ENCODE results near the gene KLHL29. TPM values are rescaled to one million over a fixed set of nuclear protein-coding genes. Genes with fewer than 3 reads are reported as not detected.

KLHL29 gene
- total and polyA plus RNA-seq, 10 of the 15 experiments (the other 5 are each of a cell fraction or from before 2014, with no cell fraction given) = 1.4 to 19.5 (median 6.1) TPM

DNA sequence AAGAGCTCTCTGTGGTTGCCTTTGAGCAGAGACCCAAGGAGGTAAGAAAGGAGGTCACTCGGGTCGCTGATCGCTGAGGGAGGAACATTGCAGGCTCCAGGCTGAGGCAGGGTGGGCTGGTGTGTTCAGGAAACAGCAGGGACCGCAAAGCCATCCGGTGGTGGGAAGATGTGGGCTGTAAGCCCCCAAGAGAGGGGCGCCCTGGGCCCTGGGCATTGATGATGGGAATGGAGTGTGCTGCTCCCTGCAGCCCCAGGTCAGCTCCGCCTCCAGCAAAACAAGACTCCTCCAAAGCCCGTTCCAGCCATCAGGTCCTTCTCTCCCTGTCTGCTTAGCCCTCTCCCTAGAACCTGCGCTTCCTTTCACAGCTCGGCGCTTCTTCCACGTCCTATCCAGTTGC lies 229.7 kb downstream of the KLHL29 start:
- WGBS (ENCODE audit: insufficient coverage, insufficient replicate concordance, low lambda C conversion rate, missing lambda C conversion rate) = 15% methylated on average over 9 of the region's 12 CpGs
- Histone ChIP-seq H3K9ac (ENCODE audit: control insufficient read depth, insufficient read depth, low read length) (no peak overlapping the region), H3K27me3 (replicated peaks in 1 of 2; ENCODE audit: control insufficient read depth in 2 of 2, insufficient read depth in 2 of 2, low read length in 1 of 2) (no peaks in the 10 kb centered on the region), H3K4me2 (ENCODE audit: control insufficient read depth, insufficient read depth) (no peak overlapping the region), H4K20me1 (ENCODE audit: control insufficient read depth, insufficient read depth) (no peaks in the 10 kb centered on the region; the same call in 1 of the 2 replicates), H3K79me2 (ENCODE audit: control insufficient read depth, insufficient read depth, low read length) (no peaks in the 10 kb centered on the region), H3K27ac (ENCODE audit: control insufficient read depth, insufficient read depth) (no peak overlapping the region), H3K4me1 (ENCODE audit: control insufficient read depth, insufficient read depth, low read length) (no peaks in the 10 kb centered on the region), H3K36me3 (ENCODE audit: control insufficient read depth in 2 of 2, insufficient read depth in 2 of 2, low read length in 1 of 2) (no peaks in the 10 kb centered on the region; a peak in 1 of 4 replicates), H3K9me3 (replicated peaks; ENCODE audit: control insufficient read depth, insufficient read depth, low read length) (no peaks in the 10 kb centered on the region; the same call in 2 of the 3 replicates), H2AFZ (ENCODE audit: control insufficient read depth, low read depth, low read length) (no peak overlapping the region), H3K4me3 (no peak overlapping the region)
- RAD21 ChIA-PET (ENCODE audit: unreplicated experiment) = no interaction called here
- DNase-seq (ENCODE audit: low read depth, low spot score) (no peak), ATAC-seq (no peak), FAIRE-seq (no peak)
- no peak for TF ChIP-seq RELA (IDR thresholded peaks at IDR 0.05; ENCODE audit: borderline replicate concordance, partially characterized antibody)
- no peak for TF ChIP-seq BHLHE40 (IDR thresholded peaks at IDR 0.05; ENCODE audit: borderline replicate concordance in 1 of 2, low read depth in 2 of 2, low read length in 1 of 2)
- no peak for TF ChIP-seq MEF2B (IDR thresholded peaks at IDR 0.05; ENCODE audit: partially characterized antibody, poor library complexity, severe bottlenecking)
- no peak for TF ChIP-seq SIX5 (IDR thresholded peaks at IDR 0.05; ENCODE audit: low read depth, low read length, severe bottlenecking)
- no peak for TF ChIP-seq MXI1 (IDR thresholded peaks at IDR 0.05; ENCODE audit: low read depth, low read length)
- no peak for TF ChIP-seq BCL11A (IDR thresholded peaks at IDR 0.05; ENCODE audit: low read depth, low read length)
- TF ChIP-seq STAT3 (IDR thresholded peaks at IDR 0.05; ENCODE audit: low read depth, low read length) = no peak
- POLR2A ChIA-PET = no interaction called here
- in situ Hi-C loops (cut with MboI) = no loop called here
- CTCF ChIA-PET = no interaction called here
- BruUV-seq (replicated peaks) = no TSS peak
- intact Hi-C loops (cut with micrococcal nuclease; ENCODE audit: unreplicated experiment) = no loop called here
- SMC1A ChIA-PET (ENCODE audit: uncharacterized antibody, unreplicated experiment) = no interaction called here
